Stomach (tissue), 4 donors: Measurements from ENCODE around the gene GPR15LG.

Experiments used
- CTCF ChIP-seq, 7 experiments: fragments of 450-650 bp in 4 of 7; fragments of 200-600 bp in 3 of 7; sonication (generic) in 3 of 7; IDR thresholded peaks; one replicate each; pipeline ENCODE4 v1.5.1; 2016 to 2019; ENCODE audit warnings: antibody characterized with exemption in 7 of 7, control low read depth in 2 of 7, mild to moderate bottlenecking in 1 of 7
- POLR2AphosphoS5 ChIP-seq, 3 donors: sonication (generic); formaldehyde crosslinking; IDR thresholded peaks; one replicate each; pipeline ENCODE4 v1.6.1; 2016; ENCODE audit warnings: antibody characterized with exemption in 3 of 3

- no peak for TF ChIP-seq POLR2AphosphoS5 (IDR thresholded peaks at IDR 0.05)
- TF ChIP-seq CTCF (IDR thresholded peaks at IDR 0.05) = no peak
Measured at GRCh38 chr10:84164442-84164841, 9.2 kb upstream of the GPR15LG start.
